Endothelial cell of hepatic sinusoid (primary cell): ENCODE results near the gene FXYD3.

Source experiments
- in situ Hi-C: cut with HindIII; loops from 2 replicates; pipeline ENCODE4 v1.10.0; 2017; ENCODE audit warnings: low sequenced_read_pairs

The FXYD3 gene

DNA sequence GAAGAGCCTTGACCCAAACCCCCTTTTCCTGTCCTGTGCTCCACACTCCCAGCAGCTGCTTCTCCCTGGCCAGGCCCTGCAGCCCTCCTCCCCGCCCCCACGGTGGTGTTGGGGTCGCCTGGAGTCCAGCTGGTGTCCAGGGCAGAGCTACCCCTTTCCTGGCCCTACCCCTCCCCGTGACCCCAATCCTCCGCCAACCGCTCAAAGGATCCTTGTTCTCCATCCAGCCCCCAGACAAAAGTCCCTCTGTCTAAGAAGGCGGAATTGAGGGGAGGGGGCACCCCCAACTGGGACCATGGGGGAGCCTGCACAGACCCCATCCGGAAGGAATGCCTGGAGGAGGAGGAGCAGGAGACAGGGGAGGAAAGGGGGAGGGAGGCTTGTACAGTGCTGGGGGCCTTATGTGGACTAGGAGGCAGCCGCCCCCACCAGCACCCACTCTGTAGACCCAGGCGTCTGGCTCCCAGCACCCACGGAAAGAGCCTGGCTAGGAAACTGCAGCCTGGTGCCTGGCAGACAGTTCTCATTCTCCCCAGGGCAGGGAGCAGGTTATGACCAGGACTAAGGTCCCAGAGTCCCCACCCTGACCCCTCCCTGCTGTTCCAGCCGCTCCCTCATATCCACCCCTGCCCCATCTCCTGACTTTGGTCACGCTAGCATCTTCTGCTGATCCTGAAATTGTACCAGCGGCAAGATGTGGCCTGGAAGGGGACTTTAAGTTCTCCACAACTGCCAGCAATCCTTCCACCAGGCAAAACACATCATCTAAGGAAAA is at the start of gene FXYD3:
FXYD3 (plus strand) TSS at position 647 of the 775 bp plus-strand sequence. CDS start 3,554 bp downstream, outside the sequence.
- in situ Hi-C loops = loop anchor here (5.0 to 10.0 kb wide), 3 partner anchors 63 to 211 kb away; no protein-coding TSS in a partner anchor

DNA sequence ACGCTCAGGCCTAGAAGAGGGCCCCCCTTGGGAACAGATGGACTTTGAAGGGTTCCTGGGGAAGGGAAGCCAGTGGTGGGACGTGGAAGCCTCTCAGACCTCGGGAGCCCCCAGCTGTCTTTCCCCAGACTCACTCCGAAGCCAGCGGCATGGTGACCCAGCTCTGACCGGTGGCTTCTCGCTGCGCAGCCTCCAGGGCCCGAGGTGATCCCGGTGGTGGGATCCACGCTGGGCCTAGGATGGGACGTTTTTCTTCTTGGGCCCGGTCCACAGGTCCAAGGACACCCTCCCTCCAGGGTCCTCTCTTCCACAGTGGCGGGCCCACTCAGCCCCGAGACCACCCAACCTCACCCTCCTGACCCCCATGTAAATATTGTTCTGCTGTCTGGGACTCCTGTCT is 49.5 kb upstream of the FXYD3 start:
- in situ Hi-C loops = no loop called here

GRCh38 chr19:35066691-35067563 is 48.7 kb upstream of the FXYD3 start:
- in situ Hi-C loops = no loop called here

DNA sequence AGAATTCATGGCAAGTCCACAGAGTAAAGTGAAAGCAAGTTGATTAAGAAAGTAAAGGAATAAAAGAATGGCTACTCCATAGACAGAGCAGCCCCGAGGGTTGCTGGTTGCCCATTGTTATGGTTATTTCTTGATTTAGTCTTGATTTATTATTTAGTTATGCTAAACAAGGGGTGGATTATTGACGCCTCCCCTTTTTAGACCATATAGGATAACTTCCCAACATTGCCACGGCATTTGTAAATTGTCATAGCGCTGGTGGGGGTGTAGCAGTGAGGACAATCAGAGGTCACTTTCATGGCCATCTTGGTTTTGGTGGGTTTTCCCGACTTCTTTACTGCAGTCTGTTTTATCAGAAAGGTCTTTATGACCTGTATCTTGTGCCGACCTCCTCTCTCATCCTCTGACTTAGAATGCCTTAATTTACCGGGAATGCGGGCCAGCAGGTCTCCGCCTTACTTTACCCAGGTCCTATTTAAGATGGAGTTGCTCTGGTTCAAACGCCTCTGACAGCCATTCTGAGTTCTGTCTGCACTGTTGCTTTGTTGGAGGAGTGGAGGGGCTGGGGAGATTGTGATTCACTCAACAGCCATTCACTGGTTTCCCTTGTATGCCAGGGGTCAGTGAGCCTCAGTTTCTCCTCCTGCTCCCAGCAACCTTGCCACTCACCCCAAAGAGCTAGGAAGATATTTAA is 46.5 kb upstream of the FXYD3 start:
- in situ Hi-C loops = no loop called here

DNA sequence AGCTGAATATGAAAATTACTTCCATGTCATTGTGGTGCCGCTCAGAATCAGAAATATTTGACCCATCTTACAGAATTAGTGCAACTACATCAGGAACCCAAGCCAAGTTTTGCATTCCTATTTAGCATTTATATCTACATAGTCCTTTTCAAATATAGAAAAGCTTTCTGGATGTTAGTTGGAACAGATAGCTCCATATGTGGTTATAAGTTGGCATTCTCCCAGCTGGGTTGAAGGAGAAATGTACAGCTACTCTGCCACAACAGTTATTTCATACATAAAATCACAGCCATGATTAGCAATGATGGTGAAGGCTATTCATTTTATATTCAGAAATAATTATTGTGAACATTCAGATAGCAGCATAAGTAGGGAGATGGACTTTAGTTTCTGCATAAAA is 45.9 kb upstream of the FXYD3 start:
- in situ Hi-C loops = no loop called here

DNA sequence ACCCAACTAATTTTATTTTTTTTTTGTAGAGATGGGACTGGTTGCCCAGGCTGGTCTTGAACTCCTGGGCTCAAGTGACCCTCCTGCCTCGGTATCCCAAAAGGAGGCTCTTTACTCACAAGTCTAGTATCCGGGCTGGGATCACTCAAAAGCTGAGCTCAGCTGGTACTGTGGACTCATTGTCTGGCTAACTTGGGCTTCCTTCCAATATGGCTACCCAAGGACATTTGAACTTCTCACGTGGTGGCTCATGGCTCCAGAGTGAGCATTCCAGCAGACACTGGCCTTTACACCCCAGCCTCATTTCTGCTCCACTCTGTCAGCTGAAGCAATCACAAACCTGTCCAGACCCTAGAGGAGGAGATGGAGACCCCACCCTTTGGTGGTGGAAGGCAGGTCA is 45.2 kb upstream of the FXYD3 start:
- in situ Hi-C loops = no loop called here

DNA sequence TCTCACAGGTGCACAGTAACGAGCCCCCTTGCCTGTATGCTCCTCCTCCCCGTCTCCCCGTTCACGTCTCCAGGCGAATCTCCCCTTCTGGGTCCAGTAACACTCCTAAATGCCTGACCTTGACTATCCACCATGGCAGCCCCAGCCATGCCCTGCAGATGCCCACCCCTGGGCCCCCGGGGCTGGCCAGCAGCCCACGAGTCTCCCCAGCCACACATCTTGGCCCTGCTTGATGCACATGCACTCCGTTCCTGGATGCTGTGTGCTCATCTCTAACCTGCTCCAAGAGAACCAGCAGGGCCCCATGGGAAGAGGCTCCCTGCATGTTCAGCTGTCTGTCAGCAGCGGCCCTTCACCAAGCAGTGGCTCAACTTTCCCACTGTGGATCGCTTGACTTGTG is 42.1 kb upstream of the FXYD3 start:
- in situ Hi-C loops = no loop called here

DNA sequence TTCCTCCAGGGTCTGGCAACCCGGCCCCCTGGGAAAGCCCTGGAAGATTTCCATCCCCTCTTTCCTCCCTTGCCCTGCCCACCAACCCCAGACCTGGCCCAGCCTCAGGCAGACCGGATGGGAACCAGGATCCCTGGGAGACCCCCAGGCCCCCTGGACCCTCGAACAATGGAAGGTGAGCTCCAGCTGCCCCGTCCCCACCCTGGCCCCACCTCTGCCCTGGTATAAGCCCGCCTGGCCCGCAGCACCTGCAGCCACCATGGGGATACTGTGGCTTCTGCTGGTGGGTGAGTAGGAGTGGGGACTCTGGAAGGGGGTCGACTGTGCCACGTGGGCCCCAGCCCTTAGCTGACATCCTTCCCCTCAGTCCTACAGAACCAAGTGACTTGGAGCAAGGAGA is 41.7 kb upstream of the FXYD3 start:
- in situ Hi-C loops = no loop called here

GRCh38 chr19:35074426-35075201 is 41.0 kb upstream of the FXYD3 start:
- in situ Hi-C loops = no loop called here

DNA sequence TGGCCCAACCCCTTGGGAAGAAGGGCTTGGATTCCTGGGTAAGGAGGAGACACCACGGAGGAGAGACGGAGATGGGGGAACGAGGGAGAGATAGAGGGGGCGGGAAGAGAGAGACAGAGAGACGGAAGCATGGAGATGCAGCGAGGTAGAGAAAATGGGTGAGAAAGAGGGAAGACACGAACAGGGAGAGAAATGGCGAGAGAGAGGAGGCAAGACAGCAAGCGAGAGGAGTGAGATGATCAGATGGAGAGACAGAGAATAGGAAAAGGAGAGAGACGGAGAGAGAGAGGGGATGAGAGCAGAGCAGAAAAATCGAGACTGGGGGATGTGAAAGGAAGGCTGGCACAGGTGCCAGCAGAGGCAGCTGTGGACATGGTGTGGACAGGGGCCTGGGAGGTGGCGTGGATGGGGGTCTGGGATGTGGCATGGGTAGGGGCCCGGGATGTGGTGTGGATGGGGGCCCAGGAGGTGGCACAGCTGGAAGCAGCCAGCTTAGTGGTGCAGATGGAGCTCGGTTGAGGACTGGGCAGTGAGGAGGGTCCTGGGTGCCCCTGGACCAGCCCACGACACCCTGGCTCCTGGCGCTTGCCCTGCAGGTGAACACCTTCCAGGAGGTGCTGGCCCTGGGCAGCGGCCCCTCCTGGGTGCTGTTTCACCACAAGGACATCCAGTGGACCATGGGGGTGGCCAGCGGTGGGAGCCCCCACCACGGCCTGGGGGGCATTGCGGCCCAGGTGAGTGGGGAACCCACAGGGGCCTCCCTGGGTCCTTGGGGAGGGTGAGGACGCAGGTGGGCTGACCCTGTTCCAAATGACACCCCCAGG is 40.2 kb upstream of the FXYD3 start:
- in situ Hi-C loops = no loop called here

DNA sequence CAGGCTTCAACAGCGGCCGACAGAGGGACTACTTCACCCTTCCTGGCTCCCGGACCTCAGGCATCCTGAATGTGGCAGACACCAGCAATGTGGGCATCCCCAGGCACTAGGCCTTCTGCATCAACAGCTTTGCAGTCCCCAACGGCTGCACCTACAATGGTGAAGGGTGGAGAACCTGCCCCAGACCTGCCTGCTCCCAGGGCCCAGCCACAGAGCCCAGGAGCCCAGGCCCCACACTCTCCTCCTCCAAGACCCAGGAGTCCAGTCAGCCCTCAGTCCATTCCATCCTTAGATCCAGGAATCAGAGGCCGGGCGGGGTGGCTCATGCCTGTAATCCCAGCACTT is 39.6 kb upstream of the FXYD3 start:
- in situ Hi-C loops = no loop called here

DNA sequence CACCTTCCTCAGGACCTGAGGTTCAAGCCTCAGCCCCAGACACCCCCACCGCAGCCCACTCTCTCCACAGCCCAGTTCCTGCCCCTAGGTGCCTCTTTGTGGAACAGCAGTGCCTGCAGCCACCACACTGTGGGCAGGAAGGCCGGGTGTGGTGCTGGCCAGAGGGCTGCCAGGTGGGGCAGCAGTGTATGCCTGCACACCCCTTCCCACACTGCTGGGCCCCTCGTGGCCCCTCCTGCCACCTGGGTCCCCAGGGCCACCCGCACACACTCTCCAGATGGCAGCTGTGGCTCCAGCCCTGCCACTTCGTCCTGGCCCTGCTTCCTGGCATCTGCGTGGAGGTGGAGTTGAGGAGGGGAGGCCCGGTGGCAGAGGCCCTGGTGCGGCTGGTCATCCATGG is 39.0 kb upstream of the FXYD3 start:
- in situ Hi-C loops = no loop called here

DNA sequence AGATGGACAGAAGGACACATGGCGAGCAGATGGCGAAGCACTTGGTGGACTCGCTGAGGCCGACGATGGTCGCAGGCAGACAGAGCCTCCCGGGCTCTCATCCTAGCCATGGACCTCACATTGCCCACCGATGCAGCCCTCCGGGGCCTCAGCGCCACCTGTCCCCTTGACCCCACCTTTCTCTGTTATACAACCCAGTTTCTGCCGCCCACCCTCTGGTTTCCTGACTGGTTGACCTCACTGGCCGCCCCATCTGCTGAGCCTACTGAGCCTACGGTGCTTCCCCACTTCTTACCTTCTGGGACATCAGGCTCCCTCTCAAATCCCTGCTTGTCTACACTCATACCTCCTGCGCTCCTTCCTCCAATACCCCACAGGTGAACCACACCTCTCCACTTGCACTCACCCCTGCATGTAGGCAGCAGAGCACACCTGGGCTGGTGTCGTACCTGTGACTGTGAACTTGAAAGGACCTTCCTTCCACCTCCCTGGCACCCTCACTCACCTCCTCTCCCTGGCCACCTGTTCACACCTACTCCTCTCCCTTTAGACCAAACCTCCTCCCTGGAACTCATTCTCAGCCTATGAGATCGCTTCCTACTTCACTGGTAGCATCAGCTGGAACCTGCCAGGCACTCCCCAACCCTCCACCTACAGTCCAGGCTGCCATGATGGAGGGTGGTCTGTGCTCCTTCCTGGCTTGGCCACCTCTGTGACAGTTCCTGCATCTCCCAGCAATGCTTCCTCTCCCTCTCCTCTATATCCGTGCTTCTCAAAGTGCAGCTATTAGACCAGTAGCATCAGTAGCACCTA is 38.0 kb upstream of the FXYD3 start:
- in situ Hi-C loops = no loop called here

DNA sequence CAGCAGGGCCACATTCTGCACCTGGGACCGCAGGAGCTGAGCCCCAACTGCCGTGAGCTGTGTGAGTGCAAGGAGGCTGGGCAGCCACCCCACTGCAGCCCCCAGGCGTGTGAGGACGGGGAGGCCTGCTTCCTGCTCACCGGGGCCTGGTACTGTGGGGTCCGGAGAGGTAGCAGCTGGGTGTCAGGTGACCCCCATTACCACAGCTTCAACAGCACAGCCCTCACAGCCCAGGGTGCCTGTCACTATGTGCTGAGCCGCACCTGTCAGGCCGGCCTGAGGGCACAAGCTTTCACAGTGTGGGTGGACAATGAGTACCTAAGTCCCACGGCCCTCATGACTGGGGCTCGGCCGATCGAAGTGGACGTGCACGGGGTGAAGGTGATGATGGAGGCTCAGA is 35.8 kb upstream of the FXYD3 start:
- in situ Hi-C loops = no loop called here

DNA sequence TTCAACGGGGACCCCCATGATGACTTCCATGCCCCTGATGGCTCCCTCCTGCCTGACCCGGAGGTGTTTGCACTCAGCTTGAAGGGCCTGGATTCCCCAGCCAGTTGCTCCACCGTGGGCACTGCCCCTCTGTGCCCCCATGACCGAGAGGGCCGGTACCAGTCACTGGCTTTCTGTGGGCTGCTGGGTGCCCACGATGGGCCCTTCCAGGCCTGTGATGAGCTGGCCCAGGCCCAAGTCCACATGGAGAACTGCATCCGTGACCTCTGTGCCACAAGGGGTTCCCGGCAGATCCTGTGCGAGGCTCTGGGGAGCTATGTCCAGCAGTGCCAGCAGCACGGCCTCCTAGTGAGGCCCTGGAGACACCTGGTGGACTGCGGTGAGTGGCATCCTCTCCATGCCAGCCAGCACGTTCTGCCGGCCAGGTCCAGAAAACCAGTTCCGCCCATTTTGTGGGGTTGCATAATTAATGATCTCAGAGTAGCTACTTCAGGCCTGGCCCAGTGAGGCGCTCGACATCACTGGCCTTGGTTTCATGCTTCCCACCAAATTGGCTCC is 34.9 kb upstream of the FXYD3 start:
- in situ Hi-C loops = no loop called here

DNA sequence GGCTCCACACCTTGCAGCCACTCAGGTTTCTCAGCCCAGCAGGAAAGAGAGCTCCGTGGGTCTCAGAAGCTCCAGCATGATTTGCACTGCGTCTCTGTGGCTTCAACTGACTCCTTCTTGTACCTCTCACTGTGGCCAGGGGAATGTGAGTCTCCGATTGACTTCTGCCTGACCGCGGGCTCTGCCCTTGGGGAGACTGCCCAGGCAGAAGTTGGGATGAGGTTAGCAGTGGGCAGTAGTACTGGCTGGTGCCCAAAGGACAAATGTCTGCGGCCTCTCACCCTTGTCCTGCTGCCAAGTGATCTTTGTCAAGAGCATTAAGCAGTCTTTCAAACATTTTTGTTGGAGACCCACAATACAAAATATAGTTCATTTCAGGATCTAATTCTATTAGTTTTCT is 34.4 kb upstream of the FXYD3 start:
- in situ Hi-C loops = no loop called here

GRCh38 chr19:35083691-35084508 is 31.7 kb upstream of the FXYD3 start:
- in situ Hi-C loops = no loop called here

DNA sequence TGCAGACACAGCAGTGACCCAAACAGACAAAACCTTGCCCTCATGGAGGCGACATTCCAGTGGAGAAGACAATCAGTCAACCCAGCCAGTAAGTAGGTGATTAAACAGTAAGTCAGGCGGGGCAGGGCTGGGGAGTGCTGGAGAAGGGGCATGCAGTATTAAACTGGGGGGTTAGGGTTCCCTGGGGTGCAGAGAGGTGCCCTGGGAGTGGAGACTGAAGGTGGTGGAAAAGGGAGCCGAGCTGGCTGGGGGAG is 31.2 kb upstream of the FXYD3 start:
- in situ Hi-C loops = no loop called here
